HepG2 (cell line): ENCODE measurements around the gene SERPINB10. TPM values are rescaled to one million over a fixed set of nuclear protein-coding genes. Genes with fewer than 3 reads are reported as not detected.

ENCODE experiments used
- NRL ChIP-seq: sonication (generic); formaldehyde crosslinking; IDR thresholded peaks from 2 replicates; pipeline ENCODE4 v1.5.0; 2020; ENCODE audit warnings: missing genetic modification reagents, mild to moderate bottlenecking, moderate library complexity, borderline replicate concordance
- THAP11 ChIP-seq: IDR thresholded peaks from 2 replicates; pipeline ENCODE4 v1.6.1; 2016; ENCODE audit warnings: missing biosample characterization, missing genetic modification reagents
- TOE1 ChIP-seq: sonication (generic); formaldehyde crosslinking; IDR thresholded peaks from 2 replicates; pipeline ENCODE4 v1.4.0; 2020; ENCODE audit warnings: mild to moderate bottlenecking, missing genetic modification reagents
- ZNF24 ChIP-seq: fragments of 450-650 bp; IDR thresholded peaks from 2 replicates; pipeline ENCODE4 v1.6.1; 2017; ENCODE audit warnings: antibody characterized with exemption, mild to moderate bottlenecking
- ZNF720 ChIP-seq: sonication (generic); formaldehyde crosslinking; IDR thresholded peaks from 2 replicates; pipeline ENCODE4 v1.4.0; 2020; ENCODE audit warnings: missing genetic modification reagents
- polyA plus RNA-seq, 8 experiments: library from polyadenylated mRNA; depleted of rRNA in 3 of 8; stranded (reverse) in 7 of 8; unstranded in 1 of 8; fragments of >200 nt; fragmentation: Illumina TruSeq in 4 of 8; extraction: Trizol in 4 of 8; gene quantifications; 2 replicates each; pipeline versions ENCODE4 v1.2.1 to v1.2.3, GENCODE V29; 2011 to 2016; ENCODE audit warnings: low read depth in 4 of 8, missing spikeins in 1 of 8, mixed read lengths in 1 of 8; ENCODE audit not compliant: insufficient read depth in 1 of 8
- total RNA-seq, 5 experiments: library from RNA; depleted of rRNA; stranded (reverse); fragments of >200 nt; fragmentation: Illumina TruSeq; extraction: Trizol; gene quantifications; 2 replicates each; pipeline ENCODE4 v1.2.3, GENCODE V29; 2016; ENCODE audit warnings: low read depth in 1 of 5
- TF ChIP-seq, protein P1 (sequence below), 2 experiments: sonication (generic) in 1 of 2; formaldehyde crosslinking in 1 of 2; IDR thresholded peaks; 2 replicates each; pipeline versions ENCODE4 v1.6.1 to v1.9.0; 2014 to 2022; ENCODE audit warnings: antibody characterized with exemption in 1 of 2, borderline replicate concordance in 1 of 2, inconsistent platforms in 1 of 2, low read depth in 1 of 2, missing genetic modification reagents in 1 of 2
- TF ChIP-seq, protein P2 (sequence below): sonication (generic); formaldehyde crosslinking; IDR thresholded peaks from 2 replicates; pipeline ENCODE4 v1.9.0; 2022; ENCODE audit warnings: missing genetic modification reagents, mild to moderate bottlenecking, borderline replicate concordance
- TF ChIP-seq, protein P3 (sequence below): IDR thresholded peaks from 2 replicates; pipeline ENCODE4 v1.6.1; 2012; ENCODE audit warnings: inconsistent platforms
- TF ChIP-seq, protein P4 (sequence below): sonication (generic); formaldehyde crosslinking; IDR thresholded peaks from 2 replicates; pipeline ENCODE4 v1.9.0; 2021; ENCODE audit warnings: mild to moderate bottlenecking, missing genetic modification reagents
- TF ChIP-seq, protein P5 (sequence below): sonication (generic); formaldehyde crosslinking; IDR thresholded peaks from 2 replicates; pipeline ENCODE4 v1.5.1; 2020; ENCODE audit warnings: mild to moderate bottlenecking, missing genetic modification reagents, moderate library complexity

The SERPINB10 gene
- total and polyA plus RNA-seq, 2 of the 13 experiments (the other 11 are each of a cell fraction or from before 2014, with no cell fraction given) = not detected

DNA sequence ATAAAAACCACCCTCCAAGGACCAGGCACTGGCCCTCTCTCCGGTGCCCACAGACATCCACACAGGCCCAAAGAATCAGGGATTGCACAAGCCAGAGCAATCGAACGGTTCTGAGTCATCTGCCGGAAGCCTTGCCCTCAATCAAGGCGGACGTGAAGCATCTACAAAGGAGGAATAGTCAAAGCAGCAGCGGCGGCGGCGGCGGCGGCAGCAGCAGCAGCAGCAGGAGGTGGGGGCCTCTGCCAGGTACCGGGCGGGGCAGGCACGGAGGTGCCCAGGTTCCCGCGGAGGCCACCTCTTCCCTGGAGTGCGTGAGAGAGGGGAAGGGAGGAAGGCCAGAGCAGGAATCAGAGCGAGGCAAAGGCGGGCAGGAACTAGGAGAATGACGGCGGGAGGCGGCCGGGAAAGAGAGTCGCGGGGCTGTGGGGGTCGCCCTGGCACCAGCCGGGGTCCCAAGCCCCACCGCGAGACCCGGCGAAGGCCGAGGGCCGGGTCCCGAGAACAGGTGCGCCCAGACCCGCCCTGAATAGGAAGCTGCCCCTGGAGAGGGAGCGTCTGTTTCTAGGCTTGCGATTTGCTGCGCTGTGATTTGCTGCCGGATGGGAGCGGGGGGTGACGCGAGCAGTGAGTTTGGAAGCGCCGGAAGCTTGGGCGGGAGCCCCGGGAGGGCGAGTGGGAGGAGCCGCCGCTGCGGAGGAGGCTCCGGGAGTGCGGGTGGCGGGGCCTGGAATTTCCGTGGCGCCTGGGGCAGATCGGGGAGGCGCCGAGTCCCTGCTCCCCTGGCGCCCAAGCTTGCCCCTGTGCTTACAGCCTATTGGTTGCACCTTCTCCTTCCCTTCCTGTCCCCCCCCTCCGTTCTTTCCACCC is 62.4 kb downstream of the SERPINB10 start, which contains the start of gene SERPINB8 (continued):
- TF ChIP-seq, protein P1, sequence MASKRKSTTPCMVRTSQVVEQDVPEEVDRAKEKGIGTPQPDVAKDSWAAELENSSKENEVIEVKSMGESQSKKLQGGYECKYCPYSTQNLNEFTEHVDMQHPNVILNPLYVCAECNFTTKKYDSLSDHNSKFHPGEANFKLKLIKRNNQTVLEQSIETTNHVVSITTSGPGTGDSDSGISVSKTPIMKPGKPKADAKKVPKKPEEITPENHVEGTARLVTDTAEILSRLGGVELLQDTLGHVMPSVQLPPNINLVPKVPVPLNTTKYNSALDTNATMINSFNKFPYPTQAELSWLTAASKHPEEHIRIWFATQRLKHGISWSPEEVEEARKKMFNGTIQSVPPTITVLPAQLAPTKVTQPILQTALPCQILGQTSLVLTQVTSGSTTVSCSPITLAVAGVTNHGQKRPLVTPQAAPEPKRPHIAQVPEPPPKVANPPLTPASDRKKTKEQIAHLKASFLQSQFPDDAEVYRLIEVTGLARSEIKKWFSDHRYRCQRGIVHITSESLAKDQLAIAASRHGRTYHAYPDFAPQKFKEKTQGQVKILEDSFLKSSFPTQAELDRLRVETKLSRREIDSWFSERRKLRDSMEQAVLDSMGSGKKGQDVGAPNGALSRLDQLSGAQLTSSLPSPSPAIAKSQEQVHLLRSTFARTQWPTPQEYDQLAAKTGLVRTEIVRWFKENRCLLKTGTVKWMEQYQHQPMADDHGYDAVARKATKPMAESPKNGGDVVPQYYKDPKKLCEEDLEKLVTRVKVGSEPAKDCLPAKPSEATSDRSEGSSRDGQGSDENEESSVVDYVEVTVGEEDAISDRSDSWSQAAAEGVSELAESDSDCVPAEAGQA (IDR thresholded peaks at IDR 0.05; ENCODE audit: low read depth) = no peak
- TF ChIP-seq, protein P1 (CRISPR knock-in tag; IDR thresholded peaks at IDR 0.05; ENCODE audit: borderline replicate concordance) = no peak
- TF ChIP-seq, protein P2, sequence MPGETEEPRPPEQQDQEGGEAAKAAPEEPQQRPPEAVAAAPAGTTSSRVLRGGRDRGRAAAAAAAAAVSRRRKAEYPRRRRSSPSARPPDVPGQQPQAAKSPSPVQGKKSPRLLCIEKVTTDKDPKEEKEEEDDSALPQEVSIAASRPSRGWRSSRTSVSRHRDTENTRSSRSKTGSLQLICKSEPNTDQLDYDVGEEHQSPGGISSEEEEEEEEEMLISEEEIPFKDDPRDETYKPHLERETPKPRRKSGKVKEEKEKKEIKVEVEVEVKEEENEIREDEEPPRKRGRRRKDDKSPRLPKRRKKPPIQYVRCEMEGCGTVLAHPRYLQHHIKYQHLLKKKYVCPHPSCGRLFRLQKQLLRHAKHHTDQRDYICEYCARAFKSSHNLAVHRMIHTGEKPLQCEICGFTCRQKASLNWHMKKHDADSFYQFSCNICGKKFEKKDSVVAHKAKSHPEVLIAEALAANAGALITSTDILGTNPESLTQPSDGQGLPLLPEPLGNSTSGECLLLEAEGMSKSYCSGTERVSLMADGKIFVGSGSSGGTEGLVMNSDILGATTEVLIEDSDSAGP (CRISPR knock-in tag) = peak; percentile 55; the same call in 1 of the 2 replicates
- TF ChIP-seq, protein P3, sequence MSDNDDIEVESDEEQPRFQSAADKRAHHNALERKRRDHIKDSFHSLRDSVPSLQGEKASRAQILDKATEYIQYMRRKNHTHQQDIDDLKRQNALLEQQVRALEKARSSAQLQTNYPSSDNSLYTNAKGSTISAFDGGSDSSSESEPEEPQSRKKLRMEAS = peak; percentile 37; the same call in 1 of the 2 replicates
- TF ChIP-seq THAP11 (CRISPR knock-in tag) = peak; percentile 68
- TF ChIP-seq TOE1 (CRISPR knock-in tag) = no peak
- no peak for TF ChIP-seq ZNF720 (CRISPR knock-in tag)
- no peak for TF ChIP-seq NRL
- TF ChIP-seq, protein P4, sequence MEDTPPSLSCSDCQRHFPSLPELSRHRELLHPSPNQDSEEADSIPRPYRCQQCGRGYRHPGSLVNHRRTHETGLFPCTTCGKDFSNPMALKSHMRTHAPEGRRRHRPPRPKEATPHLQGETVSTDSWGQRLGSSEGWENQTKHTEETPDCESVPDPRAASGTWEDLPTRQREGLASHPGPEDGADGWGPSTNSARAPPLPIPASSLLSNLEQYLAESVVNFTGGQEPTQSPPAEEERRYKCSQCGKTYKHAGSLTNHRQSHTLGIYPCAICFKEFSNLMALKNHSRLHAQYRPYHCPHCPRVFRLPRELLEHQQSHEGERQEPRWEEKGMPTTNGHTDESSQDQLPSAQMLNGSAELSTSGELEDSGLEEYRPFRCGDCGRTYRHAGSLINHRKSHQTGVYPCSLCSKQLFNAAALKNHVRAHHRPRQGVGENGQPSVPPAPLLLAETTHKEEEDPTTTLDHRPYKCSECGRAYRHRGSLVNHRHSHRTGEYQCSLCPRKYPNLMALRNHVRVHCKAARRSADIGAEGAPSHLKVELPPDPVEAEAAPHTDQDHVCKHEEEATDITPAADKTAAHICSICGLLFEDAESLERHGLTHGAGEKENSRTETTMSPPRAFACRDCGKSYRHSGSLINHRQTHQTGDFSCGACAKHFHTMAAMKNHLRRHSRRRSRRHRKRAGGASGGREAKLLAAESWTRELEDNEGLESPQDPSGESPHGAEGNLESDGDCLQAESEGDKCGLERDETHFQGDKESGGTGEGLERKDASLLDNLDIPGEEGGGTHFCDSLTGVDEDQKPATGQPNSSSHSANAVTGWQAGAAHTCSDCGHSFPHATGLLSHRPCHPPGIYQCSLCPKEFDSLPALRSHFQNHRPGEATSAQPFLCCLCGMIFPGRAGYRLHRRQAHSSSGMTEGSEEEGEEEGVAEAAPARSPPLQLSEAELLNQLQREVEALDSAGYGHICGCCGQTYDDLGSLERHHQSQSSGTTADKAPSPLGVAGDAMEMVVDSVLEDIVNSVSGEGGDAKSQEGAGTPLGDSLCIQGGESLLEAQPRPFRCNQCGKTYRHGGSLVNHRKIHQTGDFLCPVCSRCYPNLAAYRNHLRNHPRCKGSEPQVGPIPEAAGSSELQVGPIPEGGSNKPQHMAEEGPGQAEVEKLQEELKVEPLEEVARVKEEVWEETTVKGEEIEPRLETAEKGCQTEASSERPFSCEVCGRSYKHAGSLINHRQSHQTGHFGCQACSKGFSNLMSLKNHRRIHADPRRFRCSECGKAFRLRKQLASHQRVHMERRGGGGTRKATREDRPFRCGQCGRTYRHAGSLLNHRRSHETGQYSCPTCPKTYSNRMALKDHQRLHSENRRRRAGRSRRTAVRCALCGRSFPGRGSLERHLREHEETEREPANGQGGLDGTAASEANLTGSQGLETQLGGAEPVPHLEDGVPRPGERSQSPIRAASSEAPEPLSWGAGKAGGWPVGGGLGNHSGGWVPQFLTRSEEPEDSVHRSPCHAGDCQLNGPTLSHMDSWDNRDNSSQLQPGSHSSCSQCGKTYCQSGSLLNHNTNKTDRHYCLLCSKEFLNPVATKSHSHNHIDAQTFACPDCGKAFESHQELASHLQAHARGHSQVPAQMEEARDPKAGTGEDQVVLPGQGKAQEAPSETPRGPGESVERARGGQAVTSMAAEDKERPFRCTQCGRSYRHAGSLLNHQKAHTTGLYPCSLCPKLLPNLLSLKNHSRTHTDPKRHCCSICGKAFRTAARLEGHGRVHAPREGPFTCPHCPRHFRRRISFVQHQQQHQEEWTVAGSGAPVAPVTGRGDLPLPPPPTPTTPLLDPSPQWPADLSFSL (CRISPR knock-in tag) = no peak
- no peak for TF ChIP-seq ZNF24
- TF ChIP-seq, protein P5, sequence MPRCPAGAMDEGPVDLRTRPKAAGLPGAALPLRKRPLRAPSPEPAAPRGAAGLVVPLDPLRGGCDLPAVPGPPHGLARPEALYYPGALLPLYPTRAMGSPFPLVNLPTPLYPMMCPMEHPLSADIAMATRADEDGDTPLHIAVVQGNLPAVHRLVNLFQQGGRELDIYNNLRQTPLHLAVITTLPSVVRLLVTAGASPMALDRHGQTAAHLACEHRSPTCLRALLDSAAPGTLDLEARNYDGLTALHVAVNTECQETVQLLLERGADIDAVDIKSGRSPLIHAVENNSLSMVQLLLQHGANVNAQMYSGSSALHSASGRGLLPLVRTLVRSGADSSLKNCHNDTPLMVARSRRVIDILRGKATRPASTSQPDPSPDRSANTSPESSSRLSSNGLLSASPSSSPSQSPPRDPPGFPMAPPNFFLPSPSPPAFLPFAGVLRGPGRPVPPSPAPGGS = no peak
